Vagina (tissue), 2 donors: ENCODE results near the gene PLAGL1.

Experiments used
- CTCF ChIP-seq, 3 experiments: fragments of 450-650 bp in 2 of 3; fragments of 200-600 bp in 1 of 3; sonication (generic) in 1 of 3; IDR thresholded peaks; one replicate each; pipeline ENCODE4 v1.5.1; 2017 to 2019; ENCODE audit warnings: antibody characterized with exemption in 3 of 3, mild to moderate bottlenecking in 2 of 3, moderate library complexity in 2 of 3
- POLR2A ChIP-seq, 2 donors: fragments of 450-650 bp; IDR thresholded peaks; one replicate each; pipeline ENCODE4 v1.6.1; 2017; ENCODE audit warnings: antibody characterized with exemption in 2 of 2, mild to moderate bottlenecking in 2 of 2, moderate library complexity in 2 of 2
- POLR2AphosphoS5 ChIP-seq, 2 donors: sonication (generic); formaldehyde crosslinking; IDR thresholded peaks; one replicate each; pipeline ENCODE4 v1.9.0; 2017; ENCODE audit warnings: antibody characterized with exemption in 2 of 2, mild to moderate bottlenecking in 2 of 2, low read depth in 1 of 2; ENCODE audit not compliant: insufficient read depth in 1 of 2

DNA sequence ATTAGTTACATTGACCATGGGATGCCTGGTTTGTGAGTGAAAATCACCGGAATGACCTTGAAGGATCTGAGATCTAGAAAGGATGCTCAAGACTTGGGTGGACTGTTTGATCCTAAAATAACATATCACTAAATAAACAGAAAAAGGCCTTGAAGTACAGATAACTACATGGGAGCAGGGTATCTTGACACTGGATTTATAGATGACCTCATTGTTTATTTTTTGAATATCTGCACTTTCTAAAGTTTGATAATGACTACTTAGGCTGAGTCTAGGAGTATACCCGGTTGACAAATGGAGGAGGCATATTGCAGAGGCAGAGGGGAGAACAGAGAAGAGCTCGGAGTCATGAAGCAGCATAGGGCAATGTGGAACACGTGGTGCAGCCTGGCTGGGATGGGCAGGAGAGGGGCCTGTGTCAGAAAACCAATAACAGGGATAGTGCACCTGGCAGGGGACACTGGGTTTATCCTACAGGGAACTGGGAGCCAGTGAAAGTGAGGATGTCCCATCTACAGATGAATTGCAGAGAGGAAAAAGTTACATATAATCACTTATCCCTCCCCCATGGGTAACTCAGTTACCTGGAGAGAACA, 50.3 kb downstream of the PLAGL1 start:
- TF ChIP-seq CTCF (IDR thresholded peaks at IDR 0.05) (no peak), POLR2A (IDR thresholded peaks at IDR 0.05) (no peak), POLR2AphosphoS5 (IDR thresholded peaks at IDR 0.05; ENCODE audit: insufficient read depth in 1 of 2, low read depth in 1 of 2) (no peak)
